Measurements from ENCODE around the gene GSTP1. TPM values are rescaled to one million over a fixed set of nuclear protein-coding genes. Genes with fewer than 3 reads are reported as not detected.
"Not testable (repeated sequence)": the region's sequence is repeated elsewhere in the genome, so short reads cannot be mapped to it uniquely, and the experiment has no call there.

Gene GSTP1
- polyA plus RNA-seq, 1 of the 3 experiments (the other 2 are of a cell fraction): 745 TPM

GRCh38 chr11:67620621-67621020 is 37.0 kb downstream of the GSTP1 start:
- H2AFZ ChIP-seq (ENCODE audit: low read depth); H3K9ac ChIP-seq: not testable (repeated sequence)
- 55% methylated on average over 6 of the region's 13 CpGs for WGBS (ENCODE audit: low lambda C conversion rate)

GRCh38 chr11:67621928-67622327 is 38.3 kb downstream of the GSTP1 start:
- H2AFZ ChIP-seq (ENCODE audit: low read depth); POLR2A ChIA-PET; DNase-seq; H3K79me2 ChIP-seq (ENCODE audit: insufficient read depth); H3K27ac ChIP-seq (ENCODE audit: low read depth in 2 of 2, low read length in 1 of 2); H3K4me1 ChIP-seq (ENCODE audit: control insufficient read depth in 1 of 2, insufficient read depth in 2 of 2, low read depth in 1 of 2, low read length in 1 of 2); CTCF ChIA-PET; H3K4me3 ChIP-seq (ENCODE audit: low read depth in 2 of 2, low read length in 1 of 2); H3K4me2 ChIP-seq; H3K9me2 ChIP-seq; H3F3A ChIP-seq (replicated peaks; ENCODE audit: insufficient read depth); H3K36me3 ChIP-seq (replicated peaks in 1 of 2; ENCODE audit: control insufficient read depth in 1 of 2, insufficient read depth in 2 of 2, low read length in 1 of 2); H3K9me3 ChIP-seq; H3K27me3 ChIP-seq (ENCODE audit: insufficient read depth); H4K20me1 ChIP-seq (ENCODE audit: insufficient read depth); H3K9ac ChIP-seq: not testable (repeated sequence)
- 55% methylated on average over 3 of the region's 3 CpGs for WGBS (ENCODE audit: low lambda C conversion rate)

More at GRCh38 chr11:67620621-67621020, 37.0 kb downstream of the GSTP1 start:
- H3K4me1 ChIP-seq (ENCODE audit: control insufficient read depth in 1 of 2, insufficient read depth in 2 of 2, low read depth in 1 of 2, low read length in 1 of 2); H3K9me2 ChIP-seq; H4K20me1 ChIP-seq (ENCODE audit: insufficient read depth); H3K79me2 ChIP-seq (ENCODE audit: insufficient read depth); POLR2A ChIA-PET; H3K4me3 ChIP-seq (ENCODE audit: low read depth in 2 of 2, low read length in 1 of 2); DNase-seq; H3K4me2 ChIP-seq; H3K27ac ChIP-seq (ENCODE audit: low read depth in 2 of 2, low read length in 1 of 2); H3K36me3 ChIP-seq (replicated peaks in 1 of 2; ENCODE audit: control insufficient read depth in 1 of 2, insufficient read depth in 2 of 2, low read length in 1 of 2); H3K27me3 ChIP-seq (ENCODE audit: insufficient read depth); H3F3A ChIP-seq (replicated peaks; ENCODE audit: insufficient read depth); H3K9me3 ChIP-seq: not testable (repeated sequence)
- CTCF ChIA-PET: interaction anchor here (1.2 to 1.3 kb wide), 2 partner anchors 8 to 10 kb away, joined by 3 to 7 read pairs; partner anchors contain the start of gene NUDT8

- H3F3A ChIP-seq (replicated peaks; ENCODE audit: insufficient read depth); H3K79me2 ChIP-seq (ENCODE audit: insufficient read depth); H3K9me3 ChIP-seq; H3K27me3 ChIP-seq (ENCODE audit: insufficient read depth); POLR2A ChIA-PET; H2AFZ ChIP-seq (ENCODE audit: low read depth); H4K20me1 ChIP-seq (ENCODE audit: insufficient read depth); H3K4me3 ChIP-seq (ENCODE audit: low read depth in 2 of 2, low read length in 1 of 2); H3K4me1 ChIP-seq (ENCODE audit: control insufficient read depth in 1 of 2, insufficient read depth in 2 of 2, low read depth in 1 of 2, low read length in 1 of 2); H3K9ac ChIP-seq; H3K4me2 ChIP-seq; H3K9me2 ChIP-seq; CTCF ChIA-PET; H3K27ac ChIP-seq (ENCODE audit: low read depth in 2 of 2, low read length in 1 of 2); DNase-seq; H3K36me3 ChIP-seq (replicated peaks in 1 of 2; ENCODE audit: control insufficient read depth in 1 of 2, insufficient read depth in 2 of 2, low read length in 1 of 2): not testable (repeated sequence)
- WGBS (ENCODE audit: low lambda C conversion rate): 57% methylated on average over 6 of the region's 7 CpGs
These were observed 39.3 kb downstream of the GSTP1 start for GRCh38 chr11:67622905-67623304.

- H3K27me3 ChIP-seq (ENCODE audit: insufficient read depth); H2AFZ ChIP-seq (ENCODE audit: low read depth); H3F3A ChIP-seq (replicated peaks; ENCODE audit: insufficient read depth); POLR2A ChIA-PET; H3K9me2 ChIP-seq; CTCF ChIA-PET; H3K4me3 ChIP-seq (ENCODE audit: low read depth in 2 of 2, low read length in 1 of 2); H3K9ac ChIP-seq; H3K79me2 ChIP-seq (ENCODE audit: insufficient read depth); H3K9me3 ChIP-seq; H3K27ac ChIP-seq (ENCODE audit: low read depth in 2 of 2, low read length in 1 of 2); H3K36me3 ChIP-seq (replicated peaks in 1 of 2; ENCODE audit: control insufficient read depth in 1 of 2, insufficient read depth in 2 of 2, low read length in 1 of 2); DNase-seq; H3K4me1 ChIP-seq (ENCODE audit: control insufficient read depth in 1 of 2, insufficient read depth in 2 of 2, low read depth in 1 of 2, low read length in 1 of 2); H3K4me2 ChIP-seq; H4K20me1 ChIP-seq (ENCODE audit: insufficient read depth): not testable (repeated sequence)
- WGBS (ENCODE audit: low lambda C conversion rate): 91% methylated on average over 1 of the region's 1 CpG
These were observed 40.2 kb downstream of the GSTP1 start for GRCh38 chr11:67623795-67624194.

GRCh38 chr11:67626131-67626833 is 42.7 kb downstream of the GSTP1 start:
- H3K27me3 ChIP-seq (ENCODE audit: insufficient read depth); H3K4me2 ChIP-seq; H3K79me2 ChIP-seq (ENCODE audit: insufficient read depth); H3K4me3 ChIP-seq (ENCODE audit: low read depth in 2 of 2, low read length in 1 of 2); H4K20me1 ChIP-seq (ENCODE audit: insufficient read depth); H3K9me2 ChIP-seq; DNase-seq; H2AFZ ChIP-seq (ENCODE audit: low read depth); H3F3A ChIP-seq (replicated peaks; ENCODE audit: insufficient read depth); H3K27ac ChIP-seq (ENCODE audit: low read depth in 2 of 2, low read length in 1 of 2); H3K36me3 ChIP-seq (replicated peaks in 1 of 2; ENCODE audit: control insufficient read depth in 1 of 2, insufficient read depth in 2 of 2, low read length in 1 of 2); H3K9ac ChIP-seq; H3K9me3 ChIP-seq; POLR2A ChIA-PET: not testable (repeated sequence)
- H3K4me1 ChIP-seq (ENCODE audit: control insufficient read depth in 1 of 2, insufficient read depth in 2 of 2, low read depth in 1 of 2, low read length in 1 of 2): peaks cover 0 to 11% of the 10 kb centered on the region in 2 experiments; a peak in 1 of 4 replicates
- CTCF ChIA-PET: interaction anchor here (1.2 to 17.8 kb wide), 3 partner anchors 11 to 54 kb away, joined by 4 to 308 read pairs (median 107); partner anchors contain the start of gene ACY3
- WGBS (ENCODE audit: low lambda C conversion rate): 97% methylated on average over 8 of the region's 10 CpGs
